OCI-LY7 (cell line): Measurements from ENCODE around the gene TM6SF1. TPM values are rescaled to one million over a fixed set of nuclear protein-coding genes. Genes with fewer than 3 reads are reported as not detected.

Experiments used
- BruUV-seq: library from RNA; stranded (reverse); fragments of 400-500 nt; replicated peaks from 2 replicates; lab custom pipeline; 2021; lab: Mats Ljungman, UMichigan
- CTCF ChIA-PET: fragments of 300-600 bp; sonication (Branson Sonifier 250); formaldehyde crosslinking; loops from one replicate; lab custom pipeline; 2022; ENCODE audit warnings: antibody characterized with exemption; ENCODE audit not compliant: unreplicated experiment; lab: Charles Lee
- POLR2A ChIA-PET: fragments of 300-600 bp; sonication (Branson Sonifier 250); formaldehyde crosslinking; loops from one replicate; lab custom pipeline; 2022; ENCODE audit warnings: antibody characterized with exemption; lab: Charles Lee
- DNase-seq: peaks from one replicate; pipeline ENCODE4 v3.0.0-alpha.2; 2015; ENCODE audit warnings: low spot score
- H2AFZ ChIP-seq: fragments of 200-600 bp; sonication (generic), shearing (Covaris generic); 2 replicates; pipeline ENCODE4 v1.6.1; 2014; ENCODE audit warnings: mild to moderate bottlenecking, antibody characterized with exemption, low read length, moderate library complexity
- H3K27ac ChIP-seq: fragments of 200-600 bp; sonication (generic); 2 replicates; pipeline ENCODE4 v1.5.1; 2014; ENCODE audit warnings: mixed run types, low read depth, mild to moderate bottlenecking, moderate library complexity, low read length, inconsistent platforms; ENCODE audit not compliant: poor library complexity, severe bottlenecking
- H3K36me3 ChIP-seq: fragments of 200-600 bp; sonication (generic); 2 replicates; pipeline ENCODE4 v1.6.1; 2014; ENCODE audit warnings: mild to moderate bottlenecking, antibody characterized with exemption, low read length, moderate library complexity, mixed read lengths; ENCODE audit not compliant: insufficient read depth
- H3K4me1 ChIP-seq: fragments of 200-600 bp; sonication (generic); 2 replicates; pipeline ENCODE4 v1.5.1; 2014; ENCODE audit warnings: mild to moderate bottlenecking, low read length; ENCODE audit not compliant: insufficient read depth, poor library complexity, severe bottlenecking
- H3K4me2 ChIP-seq: fragments of 200-600 bp; sonication (generic); 2 replicates; pipeline ENCODE4 v1.6.1; 2014; ENCODE audit warnings: mild to moderate bottlenecking, low read length
- H3K4me3 ChIP-seq: fragments of 200-600 bp; sonication (generic); 2 replicates; pipeline ENCODE4 v1.5.1; 2014; ENCODE audit warnings: mild to moderate bottlenecking, low read depth, low read length; ENCODE audit not compliant: poor library complexity, severe bottlenecking
- H3K79me2 ChIP-seq: fragments of 200-600 bp; sonication (generic); 2 replicates; pipeline ENCODE4 v1.6.1; 2016; ENCODE audit warnings: low read depth, mild to moderate bottlenecking, low read length, moderate library complexity, mixed read lengths; ENCODE audit not compliant: insufficient read depth
- H3K9me2 ChIP-seq: fragments of 200-600 bp; sonication (generic); 2 replicates; pipeline ENCODE4 v1.6.1; 2016; ENCODE audit warnings: mild to moderate bottlenecking, low read length, mixed read lengths; ENCODE audit not compliant: insufficient read depth
- H3K9me3 ChIP-seq: fragments of 200-600 bp; sonication (generic); 2 replicates; pipeline ENCODE4 v1.6.1; 2014; ENCODE audit warnings: mild to moderate bottlenecking, mixed run types, low read length, mixed read lengths
- H4K20me1 ChIP-seq: fragments of 200-600 bp; sonication (generic); 2 replicates; pipeline ENCODE4 v1.6.1; 2014; ENCODE audit warnings: mild to moderate bottlenecking, antibody characterized with exemption, low read length, moderate library complexity, mixed read lengths; ENCODE audit not compliant: insufficient read depth
- CTCF ChIP-seq: fragments of 200-600 bp; sonication (generic); conservative IDR thresholded peaks from 2 replicates; pipeline ENCODE4 v1.5.1; 2014; ENCODE audit warnings: mild to moderate bottlenecking, antibody characterized with exemption, low read length, moderate library complexity, mixed read lengths
- EZH2phosphoT487 ChIP-seq: fragments of 200-600 bp; sonication (generic); IDR thresholded peaks from 2 replicates; pipeline ENCODE4 v1.6.1; 2018; ENCODE audit warnings: low read depth, borderline replicate concordance, mild to moderate bottlenecking, mixed run types, antibody characterized with exemption, low read length, moderate library complexity, mixed read lengths
- intact Hi-C: fragments of 100-400 bp; cut with micrococcal nuclease; formaldehyde crosslinking; loops from one replicate; pipeline ENCODE4 v1.10.0; 2022; ENCODE audit not compliant: unreplicated experiment
- total RNA-seq, 2 experiments: library from RNA; depleted of rRNA in 1 of 2; stranded (reverse); fragments of >200 nt in 1 of 2; shearing (Covaris generic) in 1 of 2; gene quantifications; 2 replicates each; pipeline ENCODE4 v1.2.3, GENCODE V29; 2014 to 2022

Gene TM6SF1
- total RNA-seq, 2 experiments from 2014 or later, result 27.2 to 28.7 TPM

DNA sequence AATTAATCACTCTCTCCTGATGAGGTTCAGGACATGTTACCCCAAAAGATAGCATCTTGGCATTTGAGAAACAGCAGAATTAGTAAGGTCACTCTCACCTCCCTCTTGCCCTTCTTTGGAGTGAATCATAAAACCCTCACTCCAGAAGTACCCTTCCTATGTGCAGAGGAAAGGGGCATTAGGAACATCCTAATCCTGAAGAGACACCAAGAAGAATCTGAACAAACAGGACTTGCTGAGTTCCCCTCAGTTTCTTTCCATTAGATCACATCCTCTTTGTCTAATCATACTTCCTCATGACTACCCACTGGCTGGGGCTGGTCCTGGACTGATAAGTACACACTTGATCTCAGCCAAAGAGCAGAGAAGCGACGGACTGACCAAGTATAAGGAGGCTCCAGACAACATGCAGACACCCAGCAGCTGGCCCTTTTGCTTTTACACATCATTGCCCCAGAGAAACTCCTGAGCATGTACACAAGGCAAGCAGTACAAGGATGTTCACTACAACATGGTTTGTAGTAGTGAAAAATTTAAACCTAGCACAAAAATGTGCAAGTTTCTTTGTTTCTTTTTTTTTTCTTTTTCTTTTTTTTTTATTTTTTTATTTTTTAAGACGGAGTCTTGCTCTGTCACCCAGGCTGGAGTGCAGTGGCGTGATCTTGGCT, 15.0 kb upstream of the TM6SF1 start:
- CTCF ChIA-PET, result no interaction called here
- peaks cover 8% of the 10 kb centered on the region for H3K4me1 ChIP-seq
- peak overlapping the region; percentile 75 for H2AFZ ChIP-seq
- H3K9me2 ChIP-seq, result no peaks in the 10 kb centered on the region
- H4K20me1 ChIP-seq, result no peaks in the 10 kb centered on the region
- intact Hi-C loops, result no loop called here
- no TSS peak for BruUV-seq
- H3K9me3 ChIP-seq, result no peaks in the 10 kb centered on the region
- POLR2A ChIA-PET, result interaction anchor here (1.0 kb wide), 1 partner anchor 20 kb away, joined by 3 read pairs; no protein-coding TSS in a partner anchor
- DNase-seq, result peak; percentile 71
- TF ChIP-seq CTCF (no peak), EZH2phosphoT487 (no peak)
- H3K79me2 ChIP-seq, result no peaks in the 10 kb centered on the region
- H3K4me3 ChIP-seq, result no peak overlapping the region
- H3K36me3 ChIP-seq, result no peaks in the 10 kb centered on the region
- peak overlapping the region; percentile 43 for H3K4me2 ChIP-seq
- no peak overlapping the region for H3K27ac ChIP-seq

DNA sequence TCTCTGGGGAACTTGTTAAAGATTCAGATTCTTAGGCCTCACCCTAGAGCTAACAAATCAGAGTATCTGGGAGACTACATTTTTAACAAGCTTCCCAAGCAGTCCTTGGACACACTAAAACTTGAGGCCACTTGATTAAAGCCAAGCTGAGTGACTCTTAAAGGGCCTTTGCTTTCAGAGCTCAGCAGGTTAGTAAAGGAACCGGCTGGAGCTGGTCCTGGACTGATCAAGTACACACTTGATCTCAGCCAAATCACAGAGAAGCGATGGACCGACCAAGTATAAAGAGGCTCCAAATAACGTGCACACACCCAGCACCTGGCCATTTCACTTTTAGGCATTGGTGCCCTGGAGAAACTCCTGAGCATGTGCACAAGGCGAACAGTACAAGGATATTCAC, 12.9 kb upstream of the TM6SF1 start:
- ChIA-PET POLR2A (interaction anchor here (0.8 to 1.0 kb wide), 3 partner anchors 32 to 86 kb away, joined by 3 read pairs; no protein-coding TSS in a partner anchor), CTCF (no interaction called here)
- Histone ChIP-seq H2AFZ (no peak overlapping the region), H3K9me3 (peaks cover 5% of the 10 kb centered on the region; the same call in 1 of the 2 replicates), H3K4me2 (no peak overlapping the region), H3K4me3 (no peak overlapping the region), H3K4me1 (peaks cover 8% of the 10 kb centered on the region), H3K36me3 (no peaks in the 10 kb centered on the region), H3K9me2 (no peaks in the 10 kb centered on the region), H3K79me2 (no peaks in the 10 kb centered on the region), H4K20me1 (no peaks in the 10 kb centered on the region), H3K27ac (no peak overlapping the region)
- TF ChIP-seq CTCF (no peak), EZH2phosphoT487 (no peak)
- intact Hi-C loops, result no loop called here
- BruUV-seq, result no TSS peak
- no peak for DNase-seq

DNA sequence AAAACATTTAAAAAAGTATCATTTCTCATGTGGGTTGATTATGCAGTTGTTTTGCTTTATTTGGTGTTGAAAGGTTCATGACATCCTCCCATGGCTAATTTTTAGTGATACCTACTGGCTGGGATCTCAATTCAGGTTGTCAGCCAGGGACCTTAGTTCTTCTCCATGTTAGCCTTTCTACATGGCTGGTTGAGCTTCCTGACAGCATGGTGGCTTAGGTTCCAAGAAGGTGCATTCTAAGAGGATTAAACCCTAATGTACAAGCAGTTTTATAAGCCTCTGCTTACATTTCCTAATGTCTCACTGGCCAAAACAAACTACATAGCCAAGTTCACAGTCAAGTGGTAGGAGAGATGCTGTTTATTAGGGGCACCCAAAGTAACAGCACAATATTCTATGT, 9.4 kb upstream of the TM6SF1 start:
- Histone ChIP-seq H3K9me3 (peaks cover 5% of the 10 kb centered on the region; the same call in 1 of the 2 replicates), H3K4me1 (peaks cover 5% of the 10 kb centered on the region), H3K79me2 (no peaks in the 10 kb centered on the region), H3K27ac (no peak overlapping the region), H3K9me2 (no peaks in the 10 kb centered on the region), H3K4me3 (no peak overlapping the region), H3K36me3 (no peaks in the 10 kb centered on the region), H4K20me1 (no peaks in the 10 kb centered on the region), H3K4me2 (no peak overlapping the region), H2AFZ (no peak overlapping the region)
- intact Hi-C loops, result no loop called here
- TF ChIP-seq EZH2phosphoT487, result no peak
- no peak for TF ChIP-seq CTCF
- ChIA-PET CTCF (no interaction called here), POLR2A (no interaction called here)
- no TSS peak for BruUV-seq
- no peak for DNase-seq
